HG03342 (cell line): Measurements from ENCODE around the gene MYLK2.

ENCODE experiments used
- ATAC-seq: cut with Tn5 transposase; IDR thresholded peaks from one replicate; pipeline ENCODE4 v1.9.1; 2021; ENCODE audit warnings: mild to moderate bottlenecking, moderate library complexity; ENCODE audit not compliant: unreplicated experiment

MYLK2 gene

DNA sequence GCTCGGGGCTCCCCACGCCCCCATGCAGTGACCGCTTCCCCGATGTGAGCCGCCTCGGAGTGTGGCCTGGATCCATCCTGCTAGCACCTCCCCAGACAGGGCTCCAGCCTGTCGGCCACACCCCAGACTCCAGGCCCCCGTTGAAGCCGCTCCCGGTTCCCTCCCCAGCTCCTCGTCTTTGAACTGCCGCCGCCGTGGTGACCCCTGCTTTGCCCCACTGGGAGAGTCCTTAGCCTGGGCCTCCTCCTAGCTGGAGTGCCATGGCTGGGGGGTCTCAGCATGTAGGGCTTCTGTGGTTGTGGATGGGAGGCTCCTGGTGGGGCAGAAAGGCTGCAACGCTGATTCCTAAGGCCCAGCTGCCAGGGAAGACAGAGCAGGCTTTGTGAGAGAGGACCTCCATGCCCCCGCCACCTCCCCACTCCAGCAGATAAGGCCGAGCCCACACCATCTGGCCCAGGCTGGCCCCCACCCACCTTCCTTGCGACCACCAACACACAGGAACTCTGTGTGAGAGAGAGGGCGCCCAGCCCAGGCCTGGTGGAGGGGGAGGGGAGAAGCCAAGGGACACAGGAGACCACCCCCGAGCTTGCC lies 14.9 kb downstream of the MYLK2 start:
- no peak for ATAC-seq

DNA sequence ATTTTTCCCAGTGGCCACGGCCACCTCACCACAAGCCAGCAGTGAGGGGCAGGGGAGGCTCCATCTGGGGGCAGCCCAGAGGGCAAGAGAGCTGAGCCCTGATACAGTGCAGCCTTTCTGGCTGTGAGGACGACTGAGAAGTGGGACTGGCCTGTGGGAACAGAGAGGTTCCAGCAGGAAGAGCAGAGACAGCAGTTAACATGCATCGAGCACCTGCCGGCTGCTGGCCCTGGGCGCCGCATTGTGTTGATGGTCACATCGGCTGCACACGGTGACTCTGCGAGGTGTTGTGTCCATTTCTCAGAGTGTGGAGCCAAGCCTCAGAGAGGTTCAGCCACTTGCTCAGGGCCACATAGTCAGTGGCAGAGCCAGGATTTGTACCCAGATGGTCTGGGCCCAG lies 16.4 kb downstream of the MYLK2 start:
- no peak for ATAC-seq

DNA sequence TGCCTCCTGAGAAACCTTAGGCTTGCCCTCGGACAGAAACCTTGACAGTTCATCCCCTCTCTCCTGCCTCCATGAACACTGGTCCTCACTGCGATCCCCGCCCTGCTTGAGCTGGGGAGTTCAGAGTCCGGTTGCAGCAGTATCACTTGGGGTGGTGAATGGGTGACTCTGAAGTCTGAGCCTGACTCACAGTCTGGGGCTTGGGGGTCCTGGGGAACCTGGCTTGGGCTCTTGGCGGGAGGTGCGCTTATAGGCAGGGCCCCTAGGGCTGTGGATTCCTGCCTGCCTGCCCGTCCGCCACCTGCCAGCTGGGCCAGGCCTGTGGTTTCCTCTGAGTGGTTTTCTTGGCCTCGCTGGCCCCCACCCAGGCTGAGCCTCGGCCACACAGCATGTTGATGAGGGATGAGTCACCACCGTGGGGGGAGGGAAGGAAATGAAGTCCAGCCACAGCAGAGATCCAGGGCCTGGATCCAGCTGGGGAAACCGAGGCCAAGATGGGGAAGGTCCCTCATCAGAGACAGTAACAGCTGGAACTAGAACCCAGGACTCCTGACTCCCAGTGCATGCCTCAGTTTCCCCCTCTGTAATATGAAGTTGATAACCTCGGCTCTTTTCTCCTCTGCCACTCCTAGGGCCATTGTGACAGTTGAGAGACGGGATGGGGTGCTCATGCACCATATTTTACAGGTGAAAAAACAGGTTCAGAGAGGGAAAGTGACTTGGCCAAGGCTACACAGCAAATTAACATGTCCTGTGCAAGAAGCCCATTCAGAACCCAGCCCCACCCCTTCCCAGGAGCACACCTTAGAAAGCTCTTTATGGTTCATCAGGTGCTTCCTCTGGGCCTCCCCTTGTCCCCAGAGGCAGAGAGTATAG lies 17.1 kb downstream of the MYLK2 start:
- ATAC-seq: peak; percentile 50

DNA sequence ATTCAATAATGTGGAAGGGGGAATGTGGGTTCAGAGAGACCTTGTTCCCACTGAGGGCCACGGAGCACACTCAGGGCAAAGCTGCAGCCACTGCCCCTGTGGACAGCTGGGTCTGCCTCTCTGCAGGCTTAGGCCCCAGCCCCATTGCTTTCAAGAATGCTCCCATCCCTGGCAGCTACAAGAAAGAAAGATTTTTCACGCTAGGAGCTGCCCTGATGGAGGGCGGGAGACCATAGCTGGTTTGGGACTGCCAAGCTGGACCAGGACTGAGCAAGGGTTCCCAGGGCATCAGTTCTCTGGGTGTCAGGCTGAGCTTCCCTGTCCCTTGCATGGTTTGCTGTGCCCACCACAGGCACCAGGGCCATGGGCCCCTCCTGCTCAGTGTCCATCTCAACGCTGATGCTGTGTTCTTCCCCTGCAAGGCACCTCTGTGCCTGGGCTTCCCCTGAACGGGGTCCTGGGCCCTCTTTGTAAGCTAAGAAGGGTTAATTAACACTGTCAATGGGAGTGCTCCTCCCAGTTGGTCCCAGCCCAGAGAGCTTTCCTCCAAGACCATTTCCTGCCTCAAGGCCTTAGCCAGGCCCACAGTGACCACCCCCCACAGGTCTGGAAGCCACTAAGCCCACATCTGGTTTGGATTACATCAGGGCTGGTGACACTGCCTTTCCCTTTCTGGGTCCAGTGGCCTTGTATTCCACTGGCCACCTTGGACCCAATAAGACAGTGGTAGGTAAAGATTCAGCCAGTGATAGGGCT lies 17.9 kb downstream of the MYLK2 start:
- no peak for ATAC-seq

DNA sequence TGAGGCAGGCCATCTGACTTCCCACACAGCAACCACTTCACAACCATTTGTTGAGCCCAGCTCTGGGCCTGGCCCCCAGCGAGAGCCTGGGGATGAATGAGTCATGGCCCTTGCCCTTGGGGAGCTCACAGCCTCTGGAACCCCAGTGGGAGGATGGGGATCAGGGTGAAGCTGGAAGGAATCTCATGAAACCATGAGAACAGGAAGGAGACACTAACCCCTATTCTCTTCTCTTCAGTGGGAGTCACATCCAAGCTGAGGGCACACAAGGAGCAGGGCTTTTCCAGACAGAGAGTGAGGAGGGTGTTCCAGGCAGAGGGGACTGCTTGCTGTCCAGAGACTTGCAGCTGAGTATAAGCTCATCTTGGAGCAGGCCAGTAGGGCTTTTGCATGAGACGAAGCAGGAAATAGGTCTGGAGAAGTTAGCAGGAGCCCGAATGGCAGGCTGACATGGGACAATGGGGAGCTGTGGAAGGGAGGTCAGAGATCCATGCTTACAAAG lies 18.8 kb downstream of the MYLK2 start:
- ATAC-seq: no peak

DNA sequence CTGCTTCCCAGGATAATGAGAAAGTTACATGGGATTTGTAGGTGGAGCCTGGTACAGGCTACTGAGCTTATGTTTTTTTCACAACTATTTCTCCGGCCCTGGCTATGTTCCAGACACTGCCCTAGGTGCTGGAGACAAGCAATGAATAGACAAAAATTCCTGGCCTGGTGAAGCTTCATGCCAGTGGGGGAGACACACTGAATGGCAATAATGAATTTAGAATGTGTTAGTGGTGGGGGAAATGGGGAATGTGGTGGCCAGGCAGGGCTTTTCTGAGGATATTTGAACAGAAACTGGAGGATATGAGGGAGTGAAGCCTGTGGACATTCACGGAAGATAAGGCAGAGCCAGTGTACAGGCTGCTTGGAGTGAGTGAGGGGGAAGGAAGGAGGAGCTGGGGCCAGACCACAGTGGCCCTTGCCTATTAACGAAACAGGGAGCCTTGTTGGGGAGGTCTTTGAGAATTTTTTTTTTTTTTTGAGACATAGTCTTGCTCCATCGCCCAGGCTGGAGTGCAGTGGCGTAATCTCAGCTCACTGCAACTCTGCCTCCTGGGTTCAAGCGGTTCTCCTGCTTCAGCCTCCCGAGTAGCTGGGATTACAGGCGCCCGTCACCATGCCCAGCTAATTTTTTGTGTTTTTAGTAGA lies 19.6 kb downstream of the MYLK2 start:
- ATAC-seq: no peak

DNA sequence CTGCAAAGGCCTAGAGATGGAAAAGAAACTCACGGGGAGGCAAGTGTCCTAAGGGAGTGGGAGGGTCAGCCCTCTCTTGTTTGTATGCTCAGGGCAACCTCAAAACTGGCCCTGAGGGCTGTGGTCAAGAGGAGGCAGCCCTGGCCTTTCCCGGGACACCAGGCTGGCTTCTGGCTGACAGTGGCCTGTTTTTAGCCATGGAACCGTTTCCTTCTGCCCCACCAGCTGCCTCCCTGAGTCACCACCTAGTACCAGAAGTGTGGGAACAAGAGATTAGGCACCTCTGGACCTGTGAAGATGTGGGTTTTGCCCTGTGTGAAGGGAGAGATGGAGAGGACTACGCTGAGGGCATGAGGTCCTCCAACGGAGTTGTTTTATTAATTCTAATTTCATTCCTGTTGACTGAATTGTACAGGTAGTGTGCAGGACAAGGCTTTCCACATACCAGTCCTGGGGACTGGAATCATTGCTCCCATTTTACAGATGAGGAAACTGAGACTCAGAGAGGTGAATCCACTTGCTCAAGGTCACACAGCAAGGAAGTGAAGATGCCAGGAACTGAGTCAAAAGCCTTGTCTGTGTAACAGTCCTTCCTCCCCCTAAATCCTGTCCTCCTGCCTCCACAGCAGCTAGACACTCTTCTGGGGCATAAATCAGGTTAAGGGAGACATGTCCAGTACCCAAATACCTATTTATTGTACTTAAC lies 20.8 kb downstream of the MYLK2 start:
- no peak for ATAC-seq

DNA sequence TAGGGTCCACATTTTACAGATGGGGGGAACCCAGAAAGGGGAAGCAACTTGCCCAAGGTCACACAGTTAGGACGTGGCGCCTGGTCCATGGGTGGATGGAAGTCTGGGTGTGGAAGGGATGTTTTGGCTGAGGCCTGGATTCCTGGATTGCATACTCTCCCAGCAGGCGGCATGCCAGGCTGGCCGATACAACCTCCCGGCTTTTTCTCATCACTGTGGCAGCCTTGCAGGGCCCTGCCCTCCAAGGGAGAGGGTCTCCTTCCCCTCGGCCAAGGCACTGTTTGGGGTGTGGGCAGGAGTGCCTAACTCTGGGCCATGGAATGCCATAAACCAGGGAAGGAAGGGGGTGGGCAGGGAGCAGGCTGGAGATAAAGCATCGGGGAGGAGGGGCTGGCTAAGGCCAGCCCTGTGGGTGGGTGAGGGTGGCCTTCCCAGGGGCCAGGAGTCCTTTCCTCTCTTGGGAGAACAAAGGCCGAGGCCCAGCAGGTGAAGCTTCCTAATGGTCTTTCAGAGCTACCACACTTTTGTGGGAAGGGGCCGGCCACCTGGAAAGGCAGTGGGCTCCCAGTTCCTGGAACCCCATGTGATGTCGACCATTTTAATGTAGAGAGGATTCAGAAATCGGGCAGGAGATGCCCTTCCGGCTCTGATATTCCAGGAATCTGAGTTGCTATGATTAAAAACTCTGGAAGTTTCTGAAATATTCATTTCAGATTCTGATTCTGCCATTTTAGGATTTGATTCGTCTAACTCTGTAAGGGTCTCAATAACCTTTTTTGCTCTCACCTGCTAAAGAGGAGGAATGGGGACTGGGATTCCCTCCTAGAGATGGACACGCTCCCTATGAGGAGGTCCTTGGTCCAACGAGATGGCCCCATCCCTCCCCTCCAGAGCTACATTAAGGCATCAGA lies 22.0 kb downstream of the MYLK2 start:
- ATAC-seq: no peak

DNA sequence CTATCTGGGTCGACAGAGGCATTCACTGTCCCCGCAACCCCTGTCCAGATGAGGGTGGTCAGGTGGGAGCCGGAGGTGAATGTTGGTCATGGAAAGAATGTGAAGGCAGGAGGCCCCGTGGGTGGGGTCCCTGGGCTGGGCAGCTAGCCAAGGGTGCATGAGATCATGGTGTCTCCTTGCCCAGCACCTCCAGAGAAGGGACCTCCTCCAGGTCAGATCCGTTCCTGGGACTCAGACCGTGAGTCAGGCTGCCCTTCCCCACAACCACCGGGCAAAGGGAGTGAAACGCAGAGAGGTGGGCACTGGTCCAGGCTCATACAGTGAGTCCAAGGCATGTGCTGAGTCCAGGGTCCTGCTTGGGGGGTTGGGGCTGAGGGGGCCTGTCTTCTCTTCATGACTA lies 22.8 kb downstream of the MYLK2 start:
- ATAC-seq: no peak

DNA sequence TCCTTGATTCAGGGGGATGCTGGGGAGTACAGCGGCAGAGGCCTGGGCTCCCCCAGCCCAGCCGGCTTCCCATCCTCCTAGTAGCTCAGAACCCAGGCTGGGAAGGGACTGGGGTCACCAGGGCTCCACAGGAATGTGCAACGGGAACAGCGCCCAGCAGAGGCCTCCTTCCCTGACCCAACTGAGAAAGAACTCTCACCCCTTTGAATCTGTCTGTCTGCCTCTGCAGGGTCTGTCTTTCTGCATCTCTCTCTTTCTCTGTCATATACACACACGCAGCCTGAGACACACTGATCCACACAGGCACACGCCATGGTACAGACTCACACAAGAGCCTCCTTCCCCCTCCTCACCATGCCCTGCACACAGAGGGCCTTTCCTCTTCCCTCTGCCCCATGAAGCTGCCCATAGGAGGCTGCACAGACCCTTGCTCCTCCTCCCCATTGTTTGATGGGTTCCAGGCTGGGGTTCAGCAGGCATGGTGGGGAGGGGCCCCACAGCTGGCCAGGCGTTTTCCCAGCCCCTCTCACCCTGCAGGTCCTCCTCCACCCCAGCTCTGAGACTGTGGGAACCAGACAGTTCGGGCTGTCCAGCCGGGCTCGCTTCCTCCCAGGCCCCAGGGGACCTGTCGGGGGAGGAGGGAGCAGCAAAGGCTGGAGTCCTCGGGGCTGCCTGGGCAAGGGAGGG lies 23.5 kb downstream of the MYLK2 start:
- ATAC-seq: no peak

DNA sequence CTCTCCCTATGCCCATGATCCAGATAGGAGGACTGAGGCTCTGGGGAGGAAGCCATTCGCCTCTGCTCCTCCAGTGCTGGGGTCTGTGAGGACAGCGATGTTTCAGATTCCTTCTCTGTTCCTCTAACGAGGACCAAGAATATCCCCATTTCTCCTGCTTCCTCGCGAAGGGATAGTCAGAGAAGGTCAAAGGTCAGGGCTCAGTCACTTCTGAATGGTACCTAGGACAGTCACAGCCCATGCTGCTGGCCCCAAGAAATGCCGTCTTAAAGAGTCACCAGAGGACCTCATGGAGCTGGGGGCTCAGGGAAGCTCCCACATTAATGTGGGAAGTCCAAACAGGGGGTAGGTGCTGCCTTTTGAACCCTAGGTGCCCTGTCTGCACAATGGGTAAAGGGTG lies 24.1 kb downstream of the MYLK2 start:
- ATAC-seq: no peak

DNA sequence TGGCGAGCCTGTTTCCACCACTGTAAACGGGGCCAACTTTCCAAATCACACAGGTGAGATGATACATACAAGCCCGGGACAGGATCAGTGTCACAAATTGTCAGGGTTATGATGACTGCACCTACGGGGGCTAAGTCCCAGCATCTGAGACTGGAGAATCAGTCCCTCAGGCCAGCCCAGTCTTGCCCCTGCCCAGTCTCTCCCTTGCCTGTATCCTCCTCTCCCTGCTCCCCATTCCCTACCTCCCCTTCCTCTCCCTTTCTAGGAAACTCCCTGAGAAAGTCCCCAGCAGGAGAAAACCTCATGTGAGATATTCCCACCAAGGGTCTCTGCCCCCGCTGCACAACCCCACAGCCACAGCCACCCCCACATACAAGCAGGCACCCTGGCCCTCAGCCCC lies 24.7 kb downstream of the MYLK2 start:
- ATAC-seq: no peak

DNA sequence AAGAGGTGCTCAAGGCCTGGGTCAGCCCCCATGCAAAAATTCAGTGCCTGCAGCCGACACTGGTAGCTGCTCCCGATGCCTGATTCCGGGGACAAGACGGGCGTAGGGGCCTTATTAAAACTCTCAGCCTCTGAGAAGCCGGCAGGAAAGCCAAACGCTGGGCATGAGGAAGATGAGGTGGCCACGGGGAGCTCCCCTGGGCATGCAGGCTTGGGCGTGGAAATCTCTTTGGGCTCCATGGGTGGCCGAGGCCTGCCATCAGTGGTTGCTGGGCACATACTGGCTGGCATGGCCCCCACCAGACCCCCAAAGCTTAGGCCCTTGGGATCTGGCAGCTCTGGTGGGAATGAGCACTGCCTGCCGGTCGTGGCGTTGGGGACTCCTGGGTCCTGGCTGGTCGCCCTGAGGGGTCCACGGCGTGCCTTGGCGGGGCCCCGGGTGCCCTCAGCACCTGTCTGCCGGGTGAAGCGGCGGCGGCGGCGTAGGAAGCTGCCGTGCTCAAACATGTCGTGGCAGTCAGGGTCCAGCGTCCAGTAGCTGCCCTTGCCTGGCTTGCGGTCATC lies 25.7 kb downstream of the MYLK2 start:
- no peak for ATAC-seq

DNA sequence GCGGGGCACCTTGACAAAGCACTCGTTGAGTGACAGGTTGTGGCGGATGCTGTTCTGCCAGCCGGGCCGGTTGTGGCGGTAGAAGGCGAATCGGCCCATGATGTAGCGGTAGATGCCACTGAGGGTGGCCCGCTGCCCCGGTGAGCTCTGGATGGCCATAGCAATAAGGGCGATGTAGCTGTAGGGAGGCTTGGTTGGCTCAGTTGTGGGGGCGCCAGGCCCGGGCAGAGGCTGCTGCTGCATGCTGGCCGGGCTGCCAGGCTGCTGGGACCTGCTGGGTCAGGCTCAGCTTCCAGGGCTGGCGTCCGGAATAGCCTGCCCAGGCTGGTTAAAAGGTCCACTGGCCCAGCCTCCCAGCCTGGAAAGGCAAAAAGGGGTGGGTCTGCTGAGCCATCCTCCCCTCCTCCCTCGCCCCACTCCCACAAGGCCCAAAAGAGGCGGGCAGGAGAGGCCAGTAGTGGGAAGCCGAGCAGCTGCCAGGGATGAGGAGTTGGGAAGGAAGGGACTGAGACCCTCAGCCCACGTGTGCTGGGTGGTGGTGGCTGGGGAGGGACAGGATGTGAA lies 26.2 kb downstream of the MYLK2 start, which contains the start of gene FOXS1:
FOXS1 (minus strand) TSS at position 305 of the 564 bp plus-strand sequence; CDS start at position 243, 62 bp downstream.
- ATAC-seq: no peak

DNA sequence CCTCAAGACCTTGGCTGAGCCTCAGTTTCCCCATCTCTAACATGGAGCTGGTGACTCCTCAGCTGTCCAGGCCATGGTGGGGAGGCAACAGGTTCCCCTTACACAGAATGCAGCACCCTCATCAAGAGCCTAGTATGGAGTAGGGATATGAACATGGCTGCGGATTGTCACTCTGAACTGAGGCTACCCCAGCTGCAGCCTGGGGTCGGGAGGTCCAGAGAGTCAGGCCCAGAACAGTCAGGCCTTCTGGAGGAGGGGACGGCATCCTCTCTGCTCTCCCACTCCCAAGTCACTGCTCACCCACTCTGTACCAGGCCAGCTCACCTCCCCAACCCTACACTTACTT lies 27.6 kb downstream of the MYLK2 start:
- ATAC-seq: no peak

DNA sequence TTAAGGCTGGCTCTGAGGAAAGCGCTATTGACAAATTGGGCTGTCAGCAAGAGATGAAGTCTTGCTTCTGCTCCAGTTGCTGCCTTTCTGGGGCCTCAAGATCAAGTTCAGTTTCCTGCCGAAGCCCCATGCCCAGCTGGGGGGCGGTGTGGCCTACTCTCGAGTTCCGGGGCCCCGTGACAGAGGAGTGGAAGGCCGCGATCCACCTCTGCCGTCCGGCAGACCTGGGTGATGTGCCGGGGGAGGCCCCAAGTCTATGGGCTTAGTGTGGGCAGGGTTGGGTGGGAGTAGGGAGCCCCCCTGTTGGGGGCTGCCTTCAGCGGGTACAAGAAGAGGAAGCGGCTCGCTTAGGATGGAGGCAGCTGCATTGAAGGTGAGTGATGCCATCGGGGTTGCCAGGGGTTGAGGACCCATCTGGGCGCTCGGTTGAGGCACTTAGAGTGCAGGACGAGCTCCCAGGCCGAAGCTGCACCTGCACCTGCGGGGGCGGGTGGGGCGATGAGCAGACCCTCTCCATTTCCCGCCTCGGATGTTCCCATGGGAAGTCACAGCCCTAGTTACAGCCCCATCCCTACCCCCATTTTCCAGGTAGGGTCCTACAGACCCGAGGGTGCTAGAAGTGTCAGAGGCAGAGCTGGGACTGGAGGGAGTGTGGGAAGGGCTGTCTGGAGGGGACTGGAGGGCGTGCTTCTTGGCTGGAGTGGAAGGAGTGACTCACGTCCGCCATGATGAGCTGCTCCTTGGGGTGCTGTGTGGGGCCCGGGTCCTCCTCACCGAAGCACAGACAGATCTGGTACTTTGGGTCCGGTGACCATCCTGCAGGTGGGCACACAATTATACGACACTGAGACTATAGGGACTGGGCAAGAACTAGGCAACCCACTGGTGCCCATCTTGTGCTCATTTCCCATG lies 29.2 kb downstream of the MYLK2 start:
- no peak for ATAC-seq

DNA sequence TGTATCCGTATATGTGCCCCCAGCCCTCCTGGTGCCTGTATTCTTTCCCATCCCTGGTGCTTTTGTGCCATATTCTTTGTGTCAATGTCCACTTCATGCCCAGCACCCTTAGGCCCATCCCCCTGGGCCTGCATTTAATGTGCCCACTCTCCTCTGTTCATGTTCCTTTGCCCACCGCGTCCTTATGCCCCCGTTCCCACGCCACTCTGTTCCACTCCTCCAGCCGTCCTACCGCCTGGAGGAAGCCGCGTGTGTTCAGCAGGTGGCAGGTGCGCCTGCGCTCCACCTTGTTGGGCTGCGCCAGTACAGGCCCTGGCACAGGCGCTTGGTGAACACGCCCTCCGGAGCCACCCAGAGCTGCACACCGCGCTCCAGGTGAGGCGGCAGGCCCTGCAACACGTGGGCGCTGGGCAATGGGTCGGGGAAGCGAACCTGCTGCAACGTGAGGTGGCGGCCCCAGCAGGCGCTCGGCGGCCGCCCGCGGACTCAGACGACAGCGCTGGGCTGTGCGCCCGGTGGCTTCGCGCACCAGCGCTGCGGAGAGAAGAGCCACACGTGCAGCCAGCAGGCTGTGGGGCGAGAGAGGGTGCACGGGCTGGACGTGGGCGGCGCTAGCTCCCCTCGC lies 30.3 kb downstream of the MYLK2 start:
- no peak for ATAC-seq
